Endothelial cell (in vitro differentiated cells): ENCODE measurements around the gene ZCWPW1. TPM values are rescaled to one million over a fixed set of nuclear protein-coding genes. Genes with fewer than 3 reads are reported as not detected.

Experiments used
- DNase-seq: peaks from one replicate; pipeline ENCODE4 v3.0.0; 2021; ENCODE audit warnings: low spot score
- H3K27ac Mint-ChIP-seq: one replicate; pipeline ENCODE4 v1.8.0; 2021; ENCODE audit warnings: mixed read lengths, inconsistent platforms; ENCODE audit not compliant: unreplicated experiment
- H3K27me3 Mint-ChIP-seq: one replicate; pipeline ENCODE4 v1.8.0; 2021; ENCODE audit warnings: mild to moderate bottlenecking, moderate library complexity, mixed read lengths, inconsistent platforms; ENCODE audit not compliant: unreplicated experiment
- H3K36me3 Mint-ChIP-seq: one replicate; pipeline ENCODE4 v1.8.0; 2021; ENCODE audit warnings: mild to moderate bottlenecking, low read depth, mixed read lengths, inconsistent platforms; ENCODE audit not compliant: unreplicated experiment
- H3K4me1 Mint-ChIP-seq: one replicate; pipeline ENCODE4 v1.8.0; 2021; ENCODE audit warnings: mild to moderate bottlenecking, mixed read lengths, inconsistent platforms; ENCODE audit not compliant: unreplicated experiment
- H3K4me3 Mint-ChIP-seq: one replicate; pipeline ENCODE4 v1.8.0; 2021; ENCODE audit warnings: mild to moderate bottlenecking, mixed read lengths, inconsistent platforms; ENCODE audit not compliant: unreplicated experiment
- H3K9me3 Mint-ChIP-seq: one replicate; pipeline ENCODE4 v1.8.0; 2021; ENCODE audit warnings: mixed read lengths, inconsistent platforms; ENCODE audit not compliant: unreplicated experiment
- CTCF ChIP-seq: fragments of 200-600 bp; sonication (generic); IDR thresholded peaks from one replicate; pipeline ENCODE4 v1.5.0; 2021; ENCODE audit warnings: antibody characterized with exemption; ENCODE audit not compliant: unreplicated experiment
- total RNA-seq: library from RNA; stranded (reverse); fragmentation: NEBNext Ultra II Directional; extraction: Animal tissue kit (Norgen Biotek cat#: 25700); gene quantifications from one replicate; pipeline ENCODE4 v1.2.1, GENCODE V29; 2021; ENCODE audit not compliant: unreplicated experiment

The ZCWPW1 gene
- total RNA-seq, 1 donor from 2014 or later, result 2.2 TPM

GRCh38 chr7:100426516-100426915 is 2.0 kb downstream of the ZCWPW1 start:
- Mint-ChIP-seq H3K27ac (no peak overlapping the region), H3K9me3 (no peaks in the 10 kb centered on the region), H3K36me3 (peaks cover 14% of the 10 kb centered on the region), H3K4me3 (no peak overlapping the region), H3K4me1 (peaks cover 13% of the 10 kb centered on the region), H3K27me3 (peaks cover 15% of the 10 kb centered on the region)
- no peak for TF ChIP-seq CTCF
- DNase-seq, result no peak

- Mint-ChIP-seq H3K27ac (no peak overlapping the region), H3K36me3 (peaks cover 11% of the 10 kb centered on the region), H3K4me1 (peaks cover 6% of the 10 kb centered on the region), H3K4me3 (no peak overlapping the region), H3K27me3 (peaks cover 12% of the 10 kb centered on the region), H3K9me3 (no peaks in the 10 kb centered on the region)
- no peak for TF ChIP-seq CTCF
- no peak for DNase-seq
These were observed 3.2 kb downstream of the ZCWPW1 start for GRCh38 chr7:100425347-100425746.

- peaks cover 2% of the 10 kb centered on the region for H3K27me3 Mint-ChIP-seq
- H3K9me3 Mint-ChIP-seq, result no peaks in the 10 kb centered on the region
- no peak overlapping the region for H3K27ac Mint-ChIP-seq
- no peak overlapping the region for H3K4me3 Mint-ChIP-seq
- H3K4me1 Mint-ChIP-seq, result peaks cover 11% of the 10 kb centered on the region
- no peak for DNase-seq
- peaks cover 1% of the 10 kb centered on the region for H3K36me3 Mint-ChIP-seq
- TF ChIP-seq CTCF, result no peak
These were observed 5.2 kb downstream of the ZCWPW1 start for GRCh38 chr7:100423315-100423714.

GRCh38 chr7:100419660-100420226 is 8.8 kb downstream of the ZCWPW1 start:
- no peak overlapping the region for H3K4me3 Mint-ChIP-seq
- DNase-seq, result no peak
- H3K27ac Mint-ChIP-seq, result no peak overlapping the region
- no peak for TF ChIP-seq CTCF
- H3K4me1 Mint-ChIP-seq, result peaks cover 5% of the 10 kb centered on the region
- H3K36me3 Mint-ChIP-seq, result no peaks in the 10 kb centered on the region
- no peaks in the 10 kb centered on the region for H3K9me3 Mint-ChIP-seq
- peaks cover 2% of the 10 kb centered on the region for H3K27me3 Mint-ChIP-seq

- H3K4me3 Mint-ChIP-seq, result no peak overlapping the region
- no peak overlapping the region for H3K27ac Mint-ChIP-seq
These were observed 9.4 kb downstream of the ZCWPW1 start for GRCh38 chr7:100418930-100419659.

More at GRCh38 chr7:100418930-100419659, 9.4 kb downstream of the ZCWPW1 start:
- Mint-ChIP-seq H3K36me3 (no peaks in the 10 kb centered on the region), H3K27me3 (peaks cover 2% of the 10 kb centered on the region), H3K9me3 (no peaks in the 10 kb centered on the region), H3K4me1 (peaks cover 5% of the 10 kb centered on the region)
- TF ChIP-seq CTCF, result no peak
- no peak for DNase-seq
